ENCODE results near the gene FRA10AC1. TPM values are rescaled to one million over a fixed set of nuclear protein-coding genes. Genes with fewer than 3 reads are reported as not detected.

The FRA10AC1 gene
- total and polyA plus RNA-seq, 10 of the 15 experiments (the other 5 are each of a cell fraction or from before 2014, with no cell fraction given): 5.3 to 18.1 (median 9.9) TPM

DNA sequence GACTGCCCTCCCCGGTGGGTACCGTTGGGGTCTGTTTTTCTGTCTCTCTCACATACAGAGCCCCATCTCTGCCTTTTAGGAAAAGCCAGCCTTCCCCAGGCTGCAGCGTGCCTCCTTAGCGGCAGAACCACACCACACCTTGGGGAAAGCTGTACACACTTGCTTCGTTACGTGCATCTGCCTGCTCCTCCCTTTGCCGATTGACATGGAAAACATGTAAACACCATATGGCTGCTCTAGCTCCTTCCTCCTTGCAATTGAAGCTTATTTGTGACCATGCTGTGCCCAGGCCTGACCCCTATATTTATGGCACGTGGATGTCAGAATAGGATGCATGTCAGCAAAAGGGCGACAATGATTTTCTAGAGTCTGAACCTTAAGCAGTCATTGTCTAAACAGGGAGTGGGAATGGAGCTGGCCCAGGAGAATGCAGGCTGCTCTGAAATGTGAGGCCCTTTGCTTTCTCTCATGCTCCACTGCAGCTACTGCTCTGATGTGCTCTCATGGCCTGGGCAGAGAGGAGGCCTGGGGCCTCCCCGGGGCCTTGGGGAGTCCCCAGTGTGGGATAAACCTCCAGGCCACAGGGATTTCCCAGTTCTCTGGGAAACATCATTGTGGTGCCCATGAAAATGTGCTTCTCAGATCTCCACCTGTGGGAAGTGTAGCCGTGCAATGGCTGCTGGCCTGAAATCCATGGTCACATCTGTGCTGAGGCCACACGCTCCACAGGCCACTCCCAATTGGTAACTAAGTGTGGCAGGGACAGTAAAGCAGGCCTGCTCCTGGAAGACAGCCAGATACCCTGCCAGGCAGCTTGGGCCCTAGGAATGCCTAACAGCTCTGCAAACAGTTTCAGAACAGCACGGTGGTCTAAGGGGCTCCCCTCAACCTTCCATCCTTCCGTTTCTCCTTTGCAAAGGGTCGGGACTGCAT is 71.5 kb downstream of the FRA10AC1 start:
- H3K4me3 ChIP-seq: no peak overlapping the region
- no TSS peak for BruUV-seq (replicated peaks)
- TF ChIP-seq KDM1A (IDR thresholded peaks at IDR 0.05; ENCODE audit: borderline replicate concordance) (no peak), ASH2L (IDR thresholded peaks at IDR 0.05; ENCODE audit: borderline replicate concordance, low read depth) (no peak)
- 39% methylated on average over 15 of the region's 15 CpGs for WGBS (ENCODE audit: insufficient coverage, insufficient replicate concordance, low lambda C conversion rate, missing lambda C conversion rate)
- no peaks in the 10 kb centered on the region for H3K9me3 ChIP-seq (replicated peaks; ENCODE audit: control insufficient read depth, insufficient read depth, low read length)
- ATAC-seq (no peak), FAIRE-seq (no peak), DNase-seq (ENCODE audit: low read depth, low spot score) (no peak)
- in situ Hi-C loops (cut with MboI) (no loop called here), intact Hi-C loops (cut with micrococcal nuclease; ENCODE audit: unreplicated experiment) (no loop called here)
- ChIA-PET SMC1A (ENCODE audit: uncharacterized antibody, unreplicated experiment) (interaction anchor here (0.7 kb wide), 1 partner anchor 32 kb away, joined by 3 read pairs; no protein-coding TSS in a partner anchor), RAD21 (ENCODE audit: unreplicated experiment) (no interaction called here), CTCF (no interaction called here), POLR2A (no interaction called here)
- no peaks in the 10 kb centered on the region for H3K79me2 ChIP-seq (ENCODE audit: control insufficient read depth, insufficient read depth, low read length)
- no peak overlapping the region for H3K9ac ChIP-seq (ENCODE audit: control insufficient read depth, insufficient read depth, low read length)
- H3K4me1 ChIP-seq (ENCODE audit: control insufficient read depth, insufficient read depth, low read length): no peaks in the 10 kb centered on the region
- no peaks in the 10 kb centered on the region for H3K27me3 ChIP-seq (replicated peaks in 1 of 2; ENCODE audit: control insufficient read depth in 2 of 2, insufficient read depth in 2 of 2, low read length in 1 of 2)
- H3K36me3 ChIP-seq (ENCODE audit: control insufficient read depth in 2 of 2, insufficient read depth in 2 of 2, low read length in 1 of 2): no peaks in the 10 kb centered on the region
- H2AFZ ChIP-seq (ENCODE audit: control insufficient read depth, low read depth, low read length): no peak overlapping the region
- no peak overlapping the region for H3K27ac ChIP-seq (ENCODE audit: control insufficient read depth, insufficient read depth)
- H3K4me2 ChIP-seq (ENCODE audit: control insufficient read depth, insufficient read depth): no peak overlapping the region
- no peaks in the 10 kb centered on the region for H4K20me1 ChIP-seq (ENCODE audit: control insufficient read depth, insufficient read depth)

DNA sequence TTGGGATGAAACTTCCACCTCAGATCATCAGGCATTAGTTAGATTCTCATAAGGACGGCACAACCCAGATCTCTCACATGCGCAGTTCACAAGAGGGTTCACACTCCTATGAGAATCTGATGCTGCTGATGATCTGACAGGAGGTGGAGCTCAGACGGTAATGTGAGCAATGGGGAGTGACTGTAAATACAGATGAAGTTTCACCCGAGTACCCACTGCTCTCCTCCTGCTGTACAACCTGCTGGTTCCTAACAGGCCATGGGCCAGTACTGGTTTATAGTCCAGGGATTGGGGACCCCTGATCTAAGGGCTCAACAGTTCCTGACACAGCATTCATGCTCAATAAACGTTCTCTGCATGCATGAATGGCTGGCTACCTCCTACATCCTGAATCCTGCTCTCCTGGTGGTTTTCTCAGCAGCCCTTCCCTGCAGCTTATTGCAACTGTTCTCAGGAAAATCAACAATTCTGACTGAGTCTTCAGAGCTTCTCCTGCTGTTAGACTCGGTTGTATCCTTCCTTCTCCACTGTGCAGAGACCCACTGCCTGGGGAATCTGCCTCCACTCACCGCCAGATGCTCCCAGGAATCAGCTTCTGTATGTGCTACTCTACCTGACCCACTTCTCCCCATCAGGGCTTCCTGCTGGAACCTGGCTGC is 72.6 kb downstream of the FRA10AC1 start:
- WGBS (ENCODE audit: insufficient coverage, insufficient replicate concordance, low lambda C conversion rate, missing lambda C conversion rate): 26% methylated on average over 7 of the region's 7 CpGs

More for the DNA sequence above, 72.6 kb downstream of the FRA10AC1 start:
- no peak for DNase-seq (ENCODE audit: low read depth, low spot score)
- intact Hi-C loops (cut with micrococcal nuclease; ENCODE audit: unreplicated experiment) (no loop called here), in situ Hi-C loops (cut with MboI) (no loop called here)
- TF ChIP-seq ASH2L (IDR thresholded peaks at IDR 0.05; ENCODE audit: borderline replicate concordance, low read depth): no peak
- FAIRE-seq: no peak
- no peaks in the 10 kb centered on the region for H3K36me3 ChIP-seq (ENCODE audit: control insufficient read depth in 2 of 2, insufficient read depth in 2 of 2, low read length in 1 of 2)
- H3K27me3 ChIP-seq (replicated peaks in 1 of 2; ENCODE audit: control insufficient read depth in 2 of 2, insufficient read depth in 2 of 2, low read length in 1 of 2): no peaks in the 10 kb centered on the region
- no peaks in the 10 kb centered on the region for H3K79me2 ChIP-seq (ENCODE audit: control insufficient read depth, insufficient read depth, low read length)
- POLR2A ChIA-PET: no interaction called here
- H2AFZ ChIP-seq (ENCODE audit: control insufficient read depth, low read depth, low read length): no peak overlapping the region
- no peaks in the 10 kb centered on the region for H3K9me3 ChIP-seq (replicated peaks; ENCODE audit: control insufficient read depth, insufficient read depth, low read length)
- SMC1A ChIA-PET (ENCODE audit: uncharacterized antibody, unreplicated experiment): no interaction called here
- no peak for ATAC-seq
- no peaks in the 10 kb centered on the region for H3K4me1 ChIP-seq (ENCODE audit: control insufficient read depth, insufficient read depth, low read length)
- BruUV-seq (replicated peaks): no TSS peak
- no peak overlapping the region for H3K4me3 ChIP-seq
- no peak overlapping the region for H3K9ac ChIP-seq (ENCODE audit: control insufficient read depth, insufficient read depth, low read length)
- no peak overlapping the region for H3K4me2 ChIP-seq (ENCODE audit: control insufficient read depth, insufficient read depth)
- no peaks in the 10 kb centered on the region for H4K20me1 ChIP-seq (ENCODE audit: control insufficient read depth, insufficient read depth)
- CTCF ChIA-PET: no interaction called here
- RAD21 ChIA-PET (ENCODE audit: unreplicated experiment): no interaction called here
- H3K27ac ChIP-seq (ENCODE audit: control insufficient read depth, insufficient read depth): no peak overlapping the region
